Measurements from ENCODE around the gene RBM5. TPM values are rescaled to one million over a fixed set of nuclear protein-coding genes. Genes with fewer than 3 reads are reported as not detected.

RBM5 gene
- polyA plus RNA-seq, 1 donor (not counting 4 experiments of a cell fraction or from before 2014, with no cell fraction given), result 167 TPM

DNA sequence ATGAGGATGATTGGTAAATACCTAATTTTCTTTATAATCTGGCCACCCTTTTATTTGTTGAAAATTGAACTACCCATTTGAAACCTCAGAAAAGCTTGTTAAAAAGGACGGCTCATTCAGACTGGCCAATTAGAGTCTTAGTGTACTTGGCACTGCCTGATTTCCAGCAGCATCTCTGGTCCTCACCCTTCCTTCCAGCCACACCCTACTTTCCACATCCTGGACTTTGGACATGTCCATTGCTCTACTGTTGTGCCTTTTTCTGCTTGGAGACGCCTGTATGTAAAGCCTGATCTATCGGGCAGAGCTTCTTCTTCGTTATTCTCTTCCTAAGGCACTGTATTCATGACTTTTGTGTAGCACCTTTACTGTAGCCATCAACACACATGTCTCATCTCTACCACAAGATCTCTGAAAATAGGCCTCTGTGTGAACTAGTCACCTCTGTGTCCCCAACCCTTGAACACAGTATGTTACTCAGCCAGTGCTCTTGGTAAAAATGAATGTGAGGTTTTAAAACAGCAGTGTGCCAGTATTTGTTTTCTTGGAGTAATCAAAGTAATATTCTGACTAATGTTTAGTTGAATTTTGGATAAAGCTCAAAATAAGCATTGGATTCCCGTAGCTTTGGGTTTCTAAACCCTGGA lies 6.8 kb downstream of the RBM5 start:
- Histone ChIP-seq H3K27ac (ENCODE audit: control insufficient read depth, insufficient read depth, low read length) (no peak overlapping the region), H3K4me1 (ENCODE audit: control insufficient read depth, extremely low read depth, insufficient read depth, low read length) (peaks cover 6% of the 10 kb centered on the region), H2AFZ (ENCODE audit: control insufficient read depth, low read length) (no peak overlapping the region), H3K9me1 (ENCODE audit: control insufficient read depth, extremely low read depth, insufficient read depth, low read length) (no peaks in the 10 kb centered on the region), H3K36me3 (ENCODE audit: control insufficient read depth in 2 of 2, extremely low read depth in 1 of 2, insufficient read depth in 2 of 2, low read length in 2 of 2) (peaks cover 54 to 62% of the 10 kb centered on the region in 2 experiments), H3K79me2 (ENCODE audit: control insufficient read depth, insufficient read depth, low read length) (peaks cover 51% of the 10 kb centered on the region), H4K20me1 (ENCODE audit: control insufficient read depth, extremely low read depth, insufficient read depth, low read length) (no peaks in the 10 kb centered on the region), H3K27me3 (ENCODE audit: control insufficient read depth, extremely low read depth, insufficient read depth, low read length) (no peaks in the 10 kb centered on the region), H3K4me3 (ENCODE audit: control insufficient read depth in 2 of 3, extremely low read depth in 1 of 3, insufficient read depth in 2 of 3, low read depth in 1 of 3, low read length in 3 of 3) (no peak overlapping the region), H3K4me2 (ENCODE audit: control insufficient read depth, extremely low read depth, insufficient read depth, low read depth, low read length) (no peak overlapping the region), H3K9me3 (ENCODE audit: control insufficient read depth, low read depth, low read length) (no peaks in the 10 kb centered on the region), H3K9ac (ENCODE audit: control insufficient read depth, extremely low read depth, insufficient read depth, low read length) (no peak overlapping the region)
- TF ChIP-seq, protein P1, sequence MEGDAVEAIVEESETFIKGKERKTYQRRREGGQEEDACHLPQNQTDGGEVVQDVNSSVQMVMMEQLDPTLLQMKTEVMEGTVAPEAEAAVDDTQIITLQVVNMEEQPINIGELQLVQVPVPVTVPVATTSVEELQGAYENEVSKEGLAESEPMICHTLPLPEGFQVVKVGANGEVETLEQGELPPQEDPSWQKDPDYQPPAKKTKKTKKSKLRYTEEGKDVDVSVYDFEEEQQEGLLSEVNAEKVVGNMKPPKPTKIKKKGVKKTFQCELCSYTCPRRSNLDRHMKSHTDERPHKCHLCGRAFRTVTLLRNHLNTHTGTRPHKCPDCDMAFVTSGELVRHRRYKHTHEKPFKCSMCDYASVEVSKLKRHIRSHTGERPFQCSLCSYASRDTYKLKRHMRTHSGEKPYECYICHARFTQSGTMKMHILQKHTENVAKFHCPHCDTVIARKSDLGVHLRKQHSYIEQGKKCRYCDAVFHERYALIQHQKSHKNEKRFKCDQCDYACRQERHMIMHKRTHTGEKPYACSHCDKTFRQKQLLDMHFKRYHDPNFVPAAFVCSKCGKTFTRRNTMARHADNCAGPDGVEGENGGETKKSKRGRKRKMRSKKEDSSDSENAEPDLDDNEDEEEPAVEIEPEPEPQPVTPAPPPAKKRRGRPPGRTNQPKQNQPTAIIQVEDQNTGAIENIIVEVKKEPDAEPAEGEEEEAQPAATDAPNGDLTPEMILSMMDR (optimal IDR thresholded peaks at IDR 0.05 in 1 of 3, IDR thresholded peaks at IDR 0.05 in 1 of 3, conservative IDR thresholded peaks at IDR 0.05 in 1 of 3; ENCODE audit: extremely low read depth in 1 of 3, insufficient read depth in 2 of 3, low read length in 3 of 3), result no peak
- no peak for TF ChIP-seq EZH2 (IDR thresholded peaks at IDR 0.05; ENCODE audit: low read length)
- dilution Hi-C loops (cut with MboI; ENCODE audit: extremely low pct_ligation_motif_present, low sequenced_read_pairs), result no loop called here
- no peak for DNase-seq (ENCODE audit: low read depth, low spot score)
- FAIRE-seq, result no peak

DNA sequence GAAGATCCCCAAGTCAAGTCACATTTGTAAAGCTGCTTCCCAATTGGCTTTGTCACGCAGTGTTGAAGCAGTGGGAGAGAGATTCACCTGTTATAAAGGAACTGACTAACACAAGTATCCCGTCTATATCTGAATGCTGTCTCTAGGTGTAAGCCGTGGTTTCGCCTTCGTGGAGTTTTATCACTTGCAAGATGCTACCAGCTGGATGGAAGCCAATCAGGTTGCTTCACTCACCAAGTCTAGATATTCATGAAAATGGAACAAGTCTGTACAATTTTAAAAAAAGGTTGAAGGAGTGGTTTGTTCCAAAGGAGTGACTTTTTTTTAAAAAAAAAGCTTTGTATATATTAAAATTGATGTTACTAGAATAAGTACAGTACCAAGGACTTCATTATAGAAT lies 11.7 kb downstream of the RBM5 start:
- peaks cover 40 to 70% of the 10 kb centered on the region in 2 experiments for H3K36me3 ChIP-seq (ENCODE audit: control insufficient read depth in 2 of 2, extremely low read depth in 1 of 2, insufficient read depth in 2 of 2, low read length in 2 of 2)
- FAIRE-seq, result no peak

More for the DNA sequence above, 11.7 kb downstream of the RBM5 start:
- Histone ChIP-seq H4K20me1 (ENCODE audit: control insufficient read depth, extremely low read depth, insufficient read depth, low read length) (no peaks in the 10 kb centered on the region), H3K9me1 (ENCODE audit: control insufficient read depth, extremely low read depth, insufficient read depth, low read length) (no peaks in the 10 kb centered on the region), H3K9ac (ENCODE audit: control insufficient read depth, extremely low read depth, insufficient read depth, low read length) (no peak overlapping the region), H3K4me1 (ENCODE audit: control insufficient read depth, extremely low read depth, insufficient read depth, low read length) (no peaks in the 10 kb centered on the region), H3K9me3 (ENCODE audit: control insufficient read depth, low read depth, low read length) (no peaks in the 10 kb centered on the region), H3K79me2 (ENCODE audit: control insufficient read depth, insufficient read depth, low read length) (peaks cover 19% of the 10 kb centered on the region), H3K4me2 (ENCODE audit: control insufficient read depth, extremely low read depth, insufficient read depth, low read depth, low read length) (no peak overlapping the region), H3K4me3 (ENCODE audit: control insufficient read depth in 2 of 3, extremely low read depth in 1 of 3, insufficient read depth in 2 of 3, low read depth in 1 of 3, low read length in 3 of 3) (no peak overlapping the region), H3K27ac (ENCODE audit: control insufficient read depth, insufficient read depth, low read length) (no peak overlapping the region), H2AFZ (ENCODE audit: control insufficient read depth, low read length) (no peak overlapping the region), H3K27me3 (ENCODE audit: control insufficient read depth, extremely low read depth, insufficient read depth, low read length) (no peaks in the 10 kb centered on the region)
- DNase-seq (ENCODE audit: low read depth, low spot score), result no peak
- dilution Hi-C loops (cut with MboI; ENCODE audit: extremely low pct_ligation_motif_present, low sequenced_read_pairs), result no loop called here
- TF ChIP-seq, protein P1 (optimal IDR thresholded peaks at IDR 0.05 in 1 of 3, IDR thresholded peaks at IDR 0.05 in 1 of 3, conservative IDR thresholded peaks at IDR 0.05 in 1 of 3; ENCODE audit: extremely low read depth in 1 of 3, insufficient read depth in 2 of 3, low read length in 3 of 3), result no peak
- TF ChIP-seq EZH2 (IDR thresholded peaks at IDR 0.05; ENCODE audit: low read length), result no peak

Data from keratinocyte (primary cell).